MM.1S (cell line): ENCODE measurements around the gene MAP3K5.

Source experiments
- EZH2 ChIP-seq: fragments of 300-600 bp; sonication (generic); optimal IDR thresholded peaks from 2 replicates; pipeline ENCODE3; 2017; ENCODE audit warnings: low read depth, mild to moderate bottlenecking, antibody characterized with exemption, low read length, mixed read lengths
- EZH2phosphoT487 ChIP-seq: fragments of 300-600 bp; sonication (generic); IDR thresholded peaks from 2 replicates; pipeline ENCODE4 v1.6.1; 2018; ENCODE audit warnings: antibody characterized with exemption, low read length
- TF ChIP-seq, protein P1 (sequence below): fragments of 300-600 bp; sonication (generic); IDR thresholded peaks from 2 replicates; pipeline ENCODE4 v1.5.1; 2016; ENCODE audit warnings: antibody characterized with exemption, low read length, mixed read lengths

DNA sequence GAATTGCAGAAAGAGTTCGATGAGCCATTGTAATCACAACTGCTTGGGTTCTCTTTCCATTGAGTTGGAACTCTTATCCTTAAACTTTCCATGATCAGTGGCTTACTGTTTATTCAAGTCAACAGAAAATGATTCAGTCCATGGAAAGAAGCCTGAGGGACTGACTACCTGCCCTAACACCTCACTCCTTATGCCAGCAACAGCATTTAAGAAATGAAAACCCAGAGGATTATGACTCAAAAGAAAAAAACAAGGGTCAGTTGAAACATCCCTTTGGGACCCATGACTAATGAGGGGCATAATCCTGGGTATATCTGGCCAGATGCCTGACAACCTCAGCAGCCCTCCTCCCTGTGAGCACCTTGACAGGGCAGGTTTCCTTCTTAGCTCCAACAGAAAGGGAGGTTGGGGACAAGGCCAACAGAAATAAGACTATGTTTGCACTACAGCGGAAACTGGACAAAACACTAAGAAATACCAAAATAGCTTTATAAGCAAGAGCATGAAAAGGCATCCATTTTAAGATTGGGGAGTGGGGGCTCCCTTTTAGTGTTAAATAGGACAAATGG lies 106.7 kb downstream of the MAP3K5 start:
- TF ChIP-seq, protein P1, sequence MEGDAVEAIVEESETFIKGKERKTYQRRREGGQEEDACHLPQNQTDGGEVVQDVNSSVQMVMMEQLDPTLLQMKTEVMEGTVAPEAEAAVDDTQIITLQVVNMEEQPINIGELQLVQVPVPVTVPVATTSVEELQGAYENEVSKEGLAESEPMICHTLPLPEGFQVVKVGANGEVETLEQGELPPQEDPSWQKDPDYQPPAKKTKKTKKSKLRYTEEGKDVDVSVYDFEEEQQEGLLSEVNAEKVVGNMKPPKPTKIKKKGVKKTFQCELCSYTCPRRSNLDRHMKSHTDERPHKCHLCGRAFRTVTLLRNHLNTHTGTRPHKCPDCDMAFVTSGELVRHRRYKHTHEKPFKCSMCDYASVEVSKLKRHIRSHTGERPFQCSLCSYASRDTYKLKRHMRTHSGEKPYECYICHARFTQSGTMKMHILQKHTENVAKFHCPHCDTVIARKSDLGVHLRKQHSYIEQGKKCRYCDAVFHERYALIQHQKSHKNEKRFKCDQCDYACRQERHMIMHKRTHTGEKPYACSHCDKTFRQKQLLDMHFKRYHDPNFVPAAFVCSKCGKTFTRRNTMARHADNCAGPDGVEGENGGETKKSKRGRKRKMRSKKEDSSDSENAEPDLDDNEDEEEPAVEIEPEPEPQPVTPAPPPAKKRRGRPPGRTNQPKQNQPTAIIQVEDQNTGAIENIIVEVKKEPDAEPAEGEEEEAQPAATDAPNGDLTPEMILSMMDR = no peak
- TF ChIP-seq EZH2 (no peak), EZH2phosphoT487 (no peak)
